GM12891 (cell line): Measurements from ENCODE around the gene TMEM164.

Experiments used
- POLR2AphosphoS5 ChIP-seq: IDR thresholded peaks from 2 replicates; pipeline ENCODE4 v1.6.1; 2011; ENCODE audit warnings: low read depth, low read length, control low read depth
- TAF1 ChIP-seq: IDR thresholded peaks from 2 replicates; pipeline ENCODE4 v1.6.1; 2011; ENCODE audit warnings: low read depth, low read length, control low read depth

- TF ChIP-seq TAF1 (no peak), POLR2AphosphoS5 (no peak)
Observed at GRCh38 chrX:110081320-110081719, 78.4 kb downstream of the TMEM164 start.
